HepG2 (cell line): ENCODE data around the gene AGAP1. TPM values are rescaled to one million over a fixed set of nuclear protein-coding genes. Genes with fewer than 3 reads are reported as not detected.
A peak's percentile ranks its signal among the peaks of the same experiment; 100 is the strongest.

Experiments
- ETS1 ChIP-seq: sonication (generic); formaldehyde crosslinking; IDR thresholded peaks from 2 replicates; pipeline ENCODE4 v1.4.0; 2020; ENCODE audit warnings: missing genetic modification reagents
- GMEB2 ChIP-seq: IDR thresholded peaks from 2 replicates; pipeline ENCODE4 v1.6.1; 2016; ENCODE audit warnings: missing biosample characterization, missing genetic modification reagents, low read depth
- MTF1 ChIP-seq: sonication (generic); formaldehyde crosslinking; IDR thresholded peaks from 2 replicates; pipeline ENCODE4 v1.5.0; 2020; ENCODE audit warnings: missing genetic modification reagents
- RXRB ChIP-seq: IDR thresholded peaks from 2 replicates; pipeline ENCODE4 v1.6.1; 2016; ENCODE audit warnings: borderline replicate concordance, missing genetic modification reagents, missing compliant biosample characterization
- SMARCC2 ChIP-seq: fragments of 450-650 bp; IDR thresholded peaks from 2 replicates; pipeline ENCODE4 v1.6.1; 2017; ENCODE audit warnings: antibody characterized with exemption, mild to moderate bottlenecking
- TAF1 ChIP-seq: sonication (generic); formaldehyde crosslinking; IDR thresholded peaks from 2 replicates; pipeline ENCODE4 v1.4.0; 2020; ENCODE audit warnings: missing genetic modification reagents
- UBTF ChIP-seq: sonication (generic); formaldehyde crosslinking; IDR thresholded peaks from 2 replicates; pipeline ENCODE4 v1.4.0; 2020; ENCODE audit warnings: mild to moderate bottlenecking, missing genetic modification reagents
- ZBTB3 ChIP-seq: sonication (generic); formaldehyde crosslinking; IDR thresholded peaks from 2 replicates; pipeline ENCODE4 v1.4.0; 2020; ENCODE audit warnings: low read depth, mild to moderate bottlenecking, moderate library complexity, missing genetic modification reagents, borderline replicate concordance
- ZBTB39 ChIP-seq: sonication (generic); formaldehyde crosslinking; IDR thresholded peaks from 2 replicates; pipeline ENCODE4 v1.5.0; 2020; ENCODE audit warnings: missing genetic modification reagents
- ZNF296 ChIP-seq: sonication (generic); formaldehyde crosslinking; conservative IDR thresholded peaks from 2 replicates; pipeline ENCODE4 v1.5.0; 2020; ENCODE audit warnings: mild to moderate bottlenecking, missing genetic modification reagents
- ZNF552 ChIP-seq: sonication (generic); formaldehyde crosslinking; IDR thresholded peaks from 2 replicates; pipeline ENCODE4 v1.9.0; 2022; ENCODE audit warnings: missing genetic modification reagents, mild to moderate bottlenecking, borderline replicate concordance
- ZNF558 ChIP-seq: sonication (generic); formaldehyde crosslinking; IDR thresholded peaks from 2 replicates; pipeline ENCODE4 v1.9.0; 2022; ENCODE audit warnings: mild to moderate bottlenecking, missing genetic modification reagents, borderline replicate concordance
- ZNF598 ChIP-seq: sonication (generic); formaldehyde crosslinking; IDR thresholded peaks from 2 replicates; pipeline ENCODE4 v1.5.1; 2020; ENCODE audit warnings: mild to moderate bottlenecking, missing genetic modification reagents, borderline replicate concordance
- ZZZ3 ChIP-seq: sonication (generic); formaldehyde crosslinking; IDR thresholded peaks from 2 replicates; pipeline ENCODE4 v1.4.0; 2020; ENCODE audit warnings: missing genetic modification reagents, mild to moderate bottlenecking, borderline replicate concordance
- polyA plus RNA-seq, 8 experiments: library from polyadenylated mRNA; depleted of rRNA in 3 of 8; stranded (reverse) in 7 of 8; unstranded in 1 of 8; fragments of >200 nt; fragmentation: Illumina TruSeq in 4 of 8; extraction: Trizol in 4 of 8; gene quantifications; 2 replicates each; pipeline versions ENCODE4 v1.2.1 to v1.2.3, GENCODE V29; 2011 to 2016; ENCODE audit warnings: low read depth in 4 of 8, missing spikeins in 1 of 8, mixed read lengths in 1 of 8; ENCODE audit not compliant: insufficient read depth in 1 of 8
- total RNA-seq, 5 experiments: library from RNA; depleted of rRNA; stranded (reverse); fragments of >200 nt; fragmentation: Illumina TruSeq; extraction: Trizol; gene quantifications; 2 replicates each; pipeline ENCODE4 v1.2.3, GENCODE V29; 2016; ENCODE audit warnings: low read depth in 1 of 5

The AGAP1 gene
- total and polyA plus RNA-seq, 2 of the 13 experiments (the other 11 are each of a cell fraction or from before 2014, with no cell fraction given) = 21.2 to 32.7 TPM

GRCh38 chr2:235923859-235924674 lies 430.2 kb downstream of the AGAP1 start (continued):
- TF ChIP-seq ZBTB3 (no peak), MTF1 (CRISPR knock-in tag) (no peak), ZNF598 (CRISPR knock-in tag) (no peak), GMEB2 (no peak), RXRB (CRISPR knock-in tag) (peak; percentile 23; the same call in 1 of the 2 replicates), ZNF558 (CRISPR knock-in tag) (no peak), SMARCC2 (no peak), TAF1 (CRISPR knock-in tag) (no peak), ZNF296 (CRISPR knock-in tag) (peak; percentile 62; the same call in 1 of the 2 replicates), ETS1 (no peak), ZZZ3 (CRISPR knock-in tag) (no peak), UBTF (peak; percentile 5; the same call in 1 of the 2 replicates), ZNF552 (CRISPR knock-in tag) (no peak), ZBTB39 (no peak)
